HEK293 (cell line): ENCODE results near the gene PLK4.

Experiments used
- CTCF ChIA-PET: fragments of 350-600 bp; formaldehyde crosslinking; extraction: SDS; loops from one replicate; lab custom pipeline; 2021; ENCODE audit warnings: antibody characterized with exemption; lab: Yijun Ruan, JAX
- POLR2A ChIA-PET: fragments of 300-600 bp; formaldehyde crosslinking; extraction: SDS; loops from one replicate; lab custom pipeline; 2020; ENCODE audit warnings: antibody characterized with exemption, inconsistent platforms; lab: Yijun Ruan, JAX
- H3K27ac ChIP-seq: fragments of 200-500 bp; sonication (Bioruptor generic); 2 replicates; pipeline ENCODE4 v1.5.1; 2014; ENCODE audit warnings: low read depth, low read length, control low read depth, inconsistent platforms; ENCODE audit errors: extremely low read depth
- H3K36me3 ChIP-seq, 2 experiments: fragments of 200-500 bp in 1 of 2; sonication (Bioruptor generic) in 1 of 2; 1 replicate in 1 of 2; 2 replicates in 1 of 2; pipeline ENCODE4 v1.5.1; 2014 to 2017; ENCODE audit warnings: inconsistent platforms in 2 of 2, low read length in 2 of 2; ENCODE audit not compliant: control insufficient read depth in 2 of 2, insufficient read depth in 1 of 2
- H3K4me1 ChIP-seq: fragments of 200-500 bp; sonication (Bioruptor generic); 2 replicates; pipeline ENCODE4 v1.5.1; 2014; ENCODE audit warnings: mild to moderate bottlenecking, low read length, inconsistent platforms; ENCODE audit not compliant: control insufficient read depth, insufficient read depth
- H3K4me3 ChIP-seq: 2 replicates; pipeline ENCODE4 v1.5.1; 2011; ENCODE audit warnings: low read depth, mild to moderate bottlenecking, control low read depth, low read length, moderate library complexity
- H3K9me3 ChIP-seq: fragments of 200-500 bp; sonication (Bioruptor generic); 2 replicates; pipeline ENCODE4 v1.5.1; 2014; ENCODE audit warnings: low read depth, low read length, inconsistent platforms; ENCODE audit not compliant: control insufficient read depth, insufficient read depth
- INSM2 ChIP-seq: fragments of 450-650 bp; formaldehyde crosslinking; IDR thresholded peaks from 2 replicates; pipeline ENCODE4 v1.5.1; 2016; ENCODE audit warnings: missing biosample characterization, missing genetic modification characterization
- KLF1 ChIP-seq: fragments of 450-650 bp; formaldehyde crosslinking; IDR thresholded peaks from 2 replicates; pipeline ENCODE4 v1.5.1; 2016; ENCODE audit warnings: missing biosample characterization, missing genetic modification characterization
- KLF8 ChIP-seq: fragments of 450-650 bp; formaldehyde crosslinking; IDR thresholded peaks from 2 replicates; pipeline ENCODE4 v1.5.1; 2016; ENCODE audit warnings: missing biosample characterization, missing genetic modification characterization
- MZF1 ChIP-seq: fragments of 450-650 bp; formaldehyde crosslinking; IDR thresholded peaks from 2 replicates; pipeline ENCODE4 v1.5.1; 2017; ENCODE audit warnings: missing biosample characterization, missing genetic modification characterization, borderline replicate concordance
- PRDM1 ChIP-seq: fragments of 450-650 bp; formaldehyde crosslinking; IDR thresholded peaks from 2 replicates; pipeline ENCODE4; 2016; ENCODE audit warnings: missing biosample characterization, missing genetic modification characterization
- RBAK ChIP-seq: fragments of 450-650 bp; formaldehyde crosslinking; IDR thresholded peaks from 2 replicates; pipeline ENCODE4 v1.5.1; 2016; ENCODE audit warnings: missing biosample characterization, missing genetic modification characterization
- YY1 ChIP-seq: fragments of 450-650 bp; formaldehyde crosslinking; IDR thresholded peaks from 2 replicates; pipeline ENCODE4 v1.5.1; 2018; ENCODE audit warnings: missing biosample characterization, missing genetic modification characterization
- ZBTB21 ChIP-seq: fragments of 450-650 bp; formaldehyde crosslinking; IDR thresholded peaks from 2 replicates; pipeline ENCODE4 v1.5.1; 2017; ENCODE audit warnings: missing biosample characterization, missing genetic modification characterization
- ZBTB26 ChIP-seq: fragments of 450-650 bp; formaldehyde crosslinking; optimal IDR thresholded peaks from 2 replicates; pipeline ENCODE3; 2016; ENCODE audit warnings: missing biosample characterization, mild to moderate bottlenecking, missing genetic modification characterization
- ZNF140 ChIP-seq: fragments of 450-650 bp; formaldehyde crosslinking; IDR thresholded peaks from 2 replicates; pipeline ENCODE4 v1.5.1; 2016; ENCODE audit warnings: missing biosample characterization, missing genetic modification characterization
- ZNF221 ChIP-seq: fragments of 450-650 bp; formaldehyde crosslinking; IDR thresholded peaks from 2 replicates; pipeline ENCODE4 v1.5.1; 2017; ENCODE audit warnings: missing biosample characterization, missing genetic modification characterization, borderline replicate concordance
- ZNF280D ChIP-seq: fragments of 450-650 bp; formaldehyde crosslinking; IDR thresholded peaks from 2 replicates; pipeline ENCODE4 v1.5.1; 2016; ENCODE audit warnings: missing biosample characterization, missing genetic modification characterization
- ZNF394 ChIP-seq: fragments of 450-650 bp; formaldehyde crosslinking; IDR thresholded peaks from 2 replicates; pipeline ENCODE4 v1.5.1; 2016; ENCODE audit warnings: missing biosample characterization, missing genetic modification characterization, mild to moderate bottlenecking, moderate library complexity, borderline replicate concordance
- ZNF561 ChIP-seq: fragments of 450-650 bp; IDR thresholded peaks from 2 replicates; pipeline ENCODE4 v1.5.1; 2018; ENCODE audit warnings: missing biosample characterization, missing genetic modification characterization, borderline replicate concordance
- ZNF621 ChIP-seq: fragments of 450-650 bp; formaldehyde crosslinking; IDR thresholded peaks from 2 replicates; pipeline ENCODE4 v1.5.1; 2017; ENCODE audit warnings: missing biosample characterization, missing genetic modification characterization
- ZNF704 ChIP-seq: fragments of 450-650 bp; formaldehyde crosslinking; IDR thresholded peaks from 2 replicates; pipeline ENCODE4 v1.5.1; 2016; ENCODE audit warnings: missing biosample characterization, missing genetic modification characterization
- ZNF776 ChIP-seq: fragments of 450-650 bp; formaldehyde crosslinking; IDR thresholded peaks from 2 replicates; pipeline ENCODE4 v1.5.0; 2017; ENCODE audit warnings: missing biosample characterization, missing genetic modification characterization, borderline replicate concordance
- ZNF843 ChIP-seq: fragments of 450-650 bp; formaldehyde crosslinking; IDR thresholded peaks from 2 replicates; pipeline ENCODE4 v1.5.1; 2016; ENCODE audit warnings: missing biosample characterization, missing genetic modification characterization
- ZSCAN23 ChIP-seq: fragments of 450-650 bp; formaldehyde crosslinking; IDR thresholded peaks from 2 replicates; pipeline ENCODE4 v1.5.1; 2016; ENCODE audit warnings: missing biosample characterization, missing genetic modification characterization
- TF ChIP-seq, protein P1 (sequence below): fragments of 450-650 bp; formaldehyde crosslinking; IDR thresholded peaks from 2 replicates; pipeline ENCODE4 v1.5.1; 2016; ENCODE audit warnings: missing biosample characterization, missing genetic modification characterization, borderline replicate concordance

PLK4 gene

GRCh38 chr4:127852661-127853060 lies 28.0 kb upstream of the PLK4 start:
- POLR2A ChIA-PET = no interaction called here
- no peaks in the 10 kb centered on the region for H3K9me3 ChIP-seq

More at GRCh38 chr4:127852661-127853060, 28.0 kb upstream of the PLK4 start:
- Histone ChIP-seq H3K4me3 (no peak overlapping the region), H3K4me1 (no peaks in the 10 kb centered on the region), H3K36me3 (no peaks in the 10 kb centered on the region), H3K27ac (no peak overlapping the region)
- CTCF ChIA-PET = no interaction called here
- TF ChIP-seq ZNF621 (tag by site-specific recombination) (no peak), ZNF140 (no peak), KLF8 (tag by site-specific recombination) (no peak), INSM2 (no peak), PRDM1 (no peak), ZBTB26 (tag by site-specific recombination) (no peak), ZNF843 (tag by site-specific recombination) (no peak), ZNF704 (tag by site-specific recombination) (no peak), ZNF776 (tag by site-specific recombination) (no peak), ZNF394 (tag by site-specific recombination) (no peak), YY1 (tag by site-specific recombination) (no peak), ZNF221 (tag by site-specific recombination) (no peak), ZSCAN23 (tag by site-specific recombination) (no peak), RBAK (tag by site-specific recombination) (no peak), ZBTB21 (tag by site-specific recombination) (no peak), ZNF561 (tag by site-specific recombination) (no peak), MZF1 (tag by site-specific recombination) (no peak), ZNF280D (tag by site-specific recombination) (no peak), KLF1 (tag by site-specific recombination) (no peak)
- TF ChIP-seq, protein P1, sequence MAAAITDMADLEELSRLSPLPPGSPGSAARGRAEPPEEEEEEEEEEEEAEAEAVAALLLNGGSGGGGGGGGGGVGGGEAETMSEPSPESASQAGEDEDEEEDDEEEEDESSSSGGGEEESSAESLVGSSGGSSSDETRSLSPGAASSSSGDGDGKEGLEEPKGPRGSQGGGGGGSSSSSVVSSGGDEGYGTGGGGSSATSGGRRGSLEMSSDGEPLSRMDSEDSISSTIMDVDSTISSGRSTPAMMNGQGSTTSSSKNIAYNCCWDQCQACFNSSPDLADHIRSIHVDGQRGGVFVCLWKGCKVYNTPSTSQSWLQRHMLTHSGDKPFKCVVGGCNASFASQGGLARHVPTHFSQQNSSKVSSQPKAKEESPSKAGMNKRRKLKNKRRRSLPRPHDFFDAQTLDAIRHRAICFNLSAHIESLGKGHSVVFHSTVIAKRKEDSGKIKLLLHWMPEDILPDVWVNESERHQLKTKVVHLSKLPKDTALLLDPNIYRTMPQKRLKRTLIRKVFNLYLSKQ (tag by site-specific recombination) = no peak
